ENCODE results near the gene TAMM41.

GRCh38 chr3:11820531-11821041 lies 26.1 kb downstream of the TAMM41 start:
- TF ChIP-seq TAF1 (IDR thresholded peaks at IDR 0.05; ENCODE audit: low read depth) (no peak), CEBPB (IDR thresholded peaks at IDR 0.05) (no peak), EP300 (IDR thresholded peaks at IDR 0.05; ENCODE audit: borderline replicate concordance) (no peak)
